Stimulated activated naive CD8-positive, alpha-beta T cell treated with anti-CD3 and anti-CD28 coated beads, Interleukin-15, Interleukin-2, amounts not matched to agents 100 ng/mL and 50 ng/mL, for 24 hours (primary cell): ENCODE data around the gene DNAJA3.
"Not testable (repeated sequence)": the region's sequence is repeated elsewhere in the genome, so short reads cannot be mapped to it uniquely, and the experiment has no call there.

Experiments used
- H3K27ac Mint-ChIP-seq: one replicate; pipeline ENCODE4 v1.8.0; 2021; ENCODE audit warnings: mild to moderate bottlenecking, mixed read lengths
- H3K27me3 Mint-ChIP-seq: one replicate; pipeline ENCODE4 v1.8.0; 2021; ENCODE audit warnings: mixed read lengths
- H3K36me3 Mint-ChIP-seq: one replicate; pipeline ENCODE4 v1.8.0; 2021; ENCODE audit warnings: low read depth, mixed read lengths
- H3K4me1 Mint-ChIP-seq: one replicate; pipeline ENCODE4 v1.8.0; 2021; ENCODE audit warnings: low read depth, mixed read lengths
- H3K4me3 Mint-ChIP-seq: one replicate; pipeline ENCODE4 v1.8.0; 2021; ENCODE audit warnings: mild to moderate bottlenecking, mixed read lengths
- H3K9me3 Mint-ChIP-seq: one replicate; pipeline ENCODE4 v1.8.0; 2021; ENCODE audit warnings: mixed read lengths

The DNAJA3 gene

DNA sequence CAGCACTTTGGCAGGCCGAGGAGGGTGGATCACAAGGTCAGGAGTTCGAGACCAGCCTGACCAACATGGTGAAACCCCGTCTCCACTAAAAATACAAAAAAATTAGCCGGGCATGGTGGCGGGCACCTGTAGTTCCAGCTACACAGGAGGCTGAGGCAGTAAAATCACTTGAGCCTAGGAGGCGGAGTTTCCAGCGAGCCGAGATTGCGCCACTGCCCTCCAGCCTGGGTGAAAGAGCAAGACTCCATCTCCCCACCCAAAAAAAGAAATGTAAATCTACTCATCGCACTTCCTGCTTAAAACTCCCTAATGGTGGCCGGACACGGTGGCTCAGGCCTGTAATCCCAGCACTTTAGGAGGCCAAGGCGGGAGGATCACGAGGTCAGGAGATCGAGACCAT, 31.8 kb upstream of the DNAJA3 start:
- H3K27ac Mint-ChIP-seq = not testable (repeated sequence)

DNA sequence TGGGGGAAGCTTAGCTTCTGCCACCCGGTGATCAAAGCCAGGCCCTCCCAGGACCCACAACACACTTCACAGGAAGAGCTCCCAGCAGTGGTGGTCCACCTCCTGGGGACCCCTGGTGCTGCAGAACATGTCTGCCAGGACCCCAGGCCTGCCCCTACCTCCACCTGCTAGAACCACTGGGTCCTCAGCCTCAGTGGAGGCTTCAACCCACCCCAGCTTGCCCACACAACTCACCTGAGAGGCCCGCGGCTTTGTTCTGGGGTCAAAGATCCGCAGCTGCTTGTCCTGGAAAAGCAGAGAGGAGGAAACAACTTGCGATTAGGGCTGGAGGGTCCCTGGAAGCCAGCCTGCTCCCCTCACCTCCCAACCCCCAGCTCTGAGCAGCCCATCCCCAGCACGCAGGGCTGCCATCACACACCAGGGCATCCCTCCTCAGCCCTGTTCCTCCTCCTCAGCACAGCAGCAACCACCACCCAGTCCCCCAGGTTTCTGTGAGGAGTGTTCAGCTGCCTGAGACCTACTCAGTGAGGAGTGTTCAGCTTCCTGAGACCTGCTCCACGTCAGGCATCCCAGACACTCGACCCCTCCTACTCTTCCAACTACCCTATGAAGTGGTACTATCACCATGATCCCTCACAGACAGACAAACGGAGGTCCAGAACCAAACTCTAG, 30.5 kb upstream of the DNAJA3 start:
- Mint-ChIP-seq H3K27ac (no peak overlapping the region), H3K4me3 (no peak overlapping the region), H3K36me3 (peaks cover 28% of the 10 kb centered on the region), H3K4me1 (no peaks in the 10 kb centered on the region), H3K9me3 (no peaks in the 10 kb centered on the region), H3K27me3 (no peaks in the 10 kb centered on the region)

More for the DNA sequence above, 31.8 kb upstream of the DNAJA3 start:
- not testable (repeated sequence) for H3K9me3 Mint-ChIP-seq, H3K4me1 Mint-ChIP-seq, H3K4me3 Mint-ChIP-seq, H3K27me3 Mint-ChIP-seq
- H3K36me3 Mint-ChIP-seq = peaks cover 22% of the 10 kb centered on the region

DNA sequence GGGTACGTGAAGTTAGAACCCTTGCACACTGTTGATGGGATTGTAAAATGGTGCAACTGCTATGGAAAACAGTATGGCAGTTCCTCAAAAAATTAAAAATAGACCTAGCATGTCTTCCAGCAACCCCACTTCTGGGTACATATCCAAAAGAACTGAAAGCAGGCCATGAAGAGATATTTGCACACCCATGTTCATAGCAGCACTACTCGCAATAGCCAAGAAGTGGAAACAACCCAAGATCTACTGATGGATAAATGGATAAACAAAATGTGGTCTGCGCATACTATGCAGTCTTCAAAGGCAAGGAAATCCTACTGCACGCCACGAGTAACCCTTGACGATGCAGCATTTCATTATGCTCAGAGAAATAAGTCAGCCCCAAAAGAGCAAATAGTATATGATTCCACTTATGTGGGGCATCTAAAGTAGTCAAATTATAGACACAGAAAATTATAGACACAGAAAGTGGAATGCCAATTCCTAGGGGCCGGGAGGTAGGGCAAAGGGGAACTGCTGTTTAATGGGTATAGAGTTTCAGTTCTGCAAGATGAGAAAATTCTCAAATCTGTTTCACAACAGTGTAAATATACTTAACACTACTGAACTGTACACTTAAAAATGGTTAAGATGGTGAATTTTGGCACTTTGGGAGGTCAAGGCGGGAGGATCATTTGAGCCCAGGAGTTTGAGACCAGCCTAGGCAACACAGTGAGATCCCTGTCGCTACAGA, 26.5 kb upstream of the DNAJA3 start:
- peak overlapping the region; percentile 52 for H3K27ac Mint-ChIP-seq
- H3K36me3 Mint-ChIP-seq = peaks cover 35% of the 10 kb centered on the region
- no peaks in the 10 kb centered on the region for H3K4me1 Mint-ChIP-seq
- no peaks in the 10 kb centered on the region for H3K9me3 Mint-ChIP-seq
- H3K4me3 Mint-ChIP-seq = no peak overlapping the region
- H3K27me3 Mint-ChIP-seq = no peaks in the 10 kb centered on the region

DNA sequence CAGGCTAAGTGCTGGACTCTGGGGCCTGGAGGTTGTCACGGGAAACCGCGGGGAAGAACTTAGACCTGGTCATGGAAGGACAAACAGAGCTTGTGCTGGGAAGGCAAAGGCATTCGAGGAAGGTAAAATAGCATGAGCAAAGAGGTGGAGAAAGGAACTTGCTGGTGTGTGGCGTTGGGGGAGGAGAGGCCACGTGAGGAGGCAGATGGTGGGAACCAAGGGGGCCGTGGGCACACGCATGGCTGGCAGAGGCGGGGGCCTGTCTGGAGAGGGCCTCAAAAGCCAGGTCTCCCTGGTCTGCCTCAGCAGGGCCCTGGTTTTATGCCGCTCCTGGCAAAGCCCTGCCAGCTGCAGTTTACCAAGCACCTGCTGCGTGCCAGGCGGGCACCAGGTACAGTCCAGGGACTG, 24.6 kb upstream of the DNAJA3 start:
- H3K27me3 Mint-ChIP-seq = no peaks in the 10 kb centered on the region
- H3K4me3 Mint-ChIP-seq = no peak overlapping the region
- no peaks in the 10 kb centered on the region for H3K4me1 Mint-ChIP-seq
- no peaks in the 10 kb centered on the region for H3K9me3 Mint-ChIP-seq
- peaks cover 31% of the 10 kb centered on the region for H3K36me3 Mint-ChIP-seq
- H3K27ac Mint-ChIP-seq = no peak overlapping the region

DNA sequence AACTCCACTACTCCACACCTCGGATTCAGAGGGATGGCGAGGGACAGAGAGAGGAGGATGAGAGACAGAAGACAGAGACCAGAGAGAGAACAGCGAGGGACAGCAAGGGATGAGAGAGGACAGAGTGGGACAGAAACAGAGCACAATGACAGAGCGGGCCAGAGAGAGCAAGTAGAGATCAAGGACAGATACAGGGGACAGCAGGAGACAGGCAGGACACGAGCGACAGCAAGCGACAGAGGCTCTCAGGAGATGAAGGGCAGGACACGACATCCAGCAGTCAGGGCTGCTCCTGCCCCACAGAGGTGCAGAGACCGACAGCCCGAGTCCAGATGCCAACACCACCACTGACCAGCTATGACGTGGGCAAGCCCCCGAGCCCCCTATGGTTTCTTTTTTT, 24.2 kb upstream of the DNAJA3 start:
- H3K36me3 Mint-ChIP-seq = peaks cover 27% of the 10 kb centered on the region
- H3K27me3 Mint-ChIP-seq = no peaks in the 10 kb centered on the region
- no peak overlapping the region for H3K4me3 Mint-ChIP-seq
- H3K4me1 Mint-ChIP-seq = no peaks in the 10 kb centered on the region
- H3K27ac Mint-ChIP-seq = peak overlapping the region; percentile 61
- H3K9me3 Mint-ChIP-seq = no peaks in the 10 kb centered on the region

DNA sequence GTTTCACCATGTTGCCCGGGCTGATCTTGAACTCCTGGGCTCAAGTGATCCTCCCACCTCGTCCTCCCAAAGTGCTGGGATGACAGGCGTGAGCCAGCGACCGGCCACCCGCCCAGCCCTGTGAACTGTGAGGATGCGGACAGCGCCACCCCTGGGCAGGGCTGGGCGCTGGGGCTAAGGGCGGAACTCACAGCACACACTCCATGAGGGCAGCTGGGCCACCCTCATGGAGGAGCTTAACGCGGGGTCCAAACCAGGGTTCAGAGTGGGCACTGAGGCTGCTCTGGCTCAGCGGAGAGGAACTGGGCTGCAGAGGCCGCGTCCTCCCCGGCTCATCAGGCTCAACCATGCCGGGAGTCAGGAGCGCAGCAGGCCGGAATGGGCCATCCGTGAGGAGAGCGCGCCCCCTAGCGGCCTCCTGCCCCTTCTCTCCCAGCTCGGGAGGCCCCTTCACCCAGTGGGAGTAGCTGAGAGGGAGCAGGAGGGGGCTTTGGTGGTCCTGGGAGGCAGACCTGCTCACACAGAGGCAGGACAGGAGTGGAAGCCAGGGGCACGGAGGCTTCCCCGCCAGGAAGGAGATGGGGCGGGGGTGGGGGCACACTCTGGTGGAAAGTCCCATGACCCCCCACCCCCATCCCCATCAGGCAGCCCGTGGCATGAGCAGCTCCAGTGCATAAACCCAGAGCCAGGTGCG, 23.1 kb upstream of the DNAJA3 start:
- H3K9me3 Mint-ChIP-seq = no peaks in the 10 kb centered on the region
- no peak overlapping the region for H3K4me3 Mint-ChIP-seq
- H3K36me3 Mint-ChIP-seq = peaks cover 21% of the 10 kb centered on the region
- no peaks in the 10 kb centered on the region for H3K27me3 Mint-ChIP-seq
- no peaks in the 10 kb centered on the region for H3K4me1 Mint-ChIP-seq
- no peak overlapping the region for H3K27ac Mint-ChIP-seq

DNA sequence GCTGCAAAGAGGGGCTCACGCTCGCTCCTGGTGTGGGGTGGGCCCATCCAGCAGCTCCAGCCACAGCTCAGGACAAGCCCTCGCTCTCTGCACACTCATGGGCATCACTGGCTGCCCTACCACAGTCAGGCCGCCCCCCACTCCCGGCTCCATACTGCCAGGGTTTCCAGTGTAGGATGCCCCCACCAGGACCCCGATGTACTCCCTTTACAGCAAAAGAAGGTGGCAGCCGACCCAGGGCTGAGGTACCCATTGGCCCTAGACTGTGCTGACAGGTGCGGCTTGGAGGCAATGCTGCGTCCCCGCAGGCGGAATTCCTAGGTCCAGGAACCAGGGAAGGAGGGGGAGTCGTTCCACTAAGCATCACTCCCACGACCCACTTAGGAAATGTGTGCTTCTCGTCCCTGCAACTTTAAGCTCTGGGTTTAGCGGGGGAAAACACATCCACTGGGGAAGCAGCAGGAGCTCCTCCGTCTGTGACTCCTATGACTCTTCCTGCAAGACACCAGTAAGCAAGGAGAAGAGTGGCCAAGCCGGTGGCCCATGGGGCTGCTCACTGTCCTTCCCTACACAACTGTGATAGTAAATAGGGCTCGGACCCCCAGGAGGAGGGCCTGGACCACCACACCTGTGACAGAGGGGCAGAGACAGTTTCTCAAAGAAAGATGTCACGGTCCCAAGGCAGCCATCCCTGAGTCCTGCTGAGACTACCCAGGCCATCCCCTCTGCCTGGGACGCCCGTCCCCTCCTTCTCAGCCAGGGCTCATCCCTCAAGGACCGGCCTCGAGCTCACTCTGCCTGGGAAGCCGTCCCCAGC, 22.3 kb upstream of the DNAJA3 start:
- Mint-ChIP-seq H3K27ac (no peak overlapping the region), H3K4me1 (no peaks in the 10 kb centered on the region), H3K4me3 (no peak overlapping the region), H3K36me3 (peaks cover 21% of the 10 kb centered on the region), H3K9me3 (no peaks in the 10 kb centered on the region), H3K27me3 (no peaks in the 10 kb centered on the region)

DNA sequence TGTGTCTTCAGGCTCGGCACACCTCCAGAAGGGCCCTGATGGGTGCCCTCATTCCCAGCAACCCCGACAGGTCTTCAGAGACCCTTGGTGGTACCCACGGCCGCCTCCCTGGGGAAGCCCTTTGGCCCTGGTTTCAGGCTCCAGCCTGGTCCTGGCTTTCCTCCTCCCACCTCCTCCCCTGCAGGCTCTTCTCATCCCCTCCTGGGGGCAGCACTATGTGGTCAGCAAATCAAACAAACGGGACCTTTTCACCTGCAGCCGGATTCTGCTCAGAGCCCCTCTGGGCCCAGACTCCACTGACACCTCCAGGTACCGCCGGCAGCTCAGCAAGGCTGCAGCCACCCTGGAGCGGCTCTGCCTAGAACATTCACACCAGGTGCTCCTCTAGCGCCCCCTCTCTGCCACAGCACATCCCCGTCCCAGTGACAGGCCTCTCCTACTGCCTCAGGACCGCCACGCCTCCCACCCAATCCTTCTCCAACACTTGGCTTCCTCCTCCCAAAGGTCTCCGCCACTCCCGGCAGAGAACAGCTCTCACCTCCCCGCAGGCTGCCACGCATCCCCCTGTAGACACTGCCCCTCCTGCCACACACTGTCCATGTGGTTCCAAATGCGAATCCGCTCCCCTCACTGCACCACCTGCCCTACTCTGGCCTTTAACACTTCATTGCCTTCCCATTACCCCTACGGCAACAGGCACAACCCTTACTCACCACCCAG, 21.3 kb upstream of the DNAJA3 start:
- Mint-ChIP-seq H3K4me1 (no peaks in the 10 kb centered on the region), H3K36me3 (peaks cover 20% of the 10 kb centered on the region), H3K27ac (no peak overlapping the region), H3K4me3 (no peak overlapping the region), H3K9me3 (no peaks in the 10 kb centered on the region), H3K27me3 (no peaks in the 10 kb centered on the region)

DNA sequence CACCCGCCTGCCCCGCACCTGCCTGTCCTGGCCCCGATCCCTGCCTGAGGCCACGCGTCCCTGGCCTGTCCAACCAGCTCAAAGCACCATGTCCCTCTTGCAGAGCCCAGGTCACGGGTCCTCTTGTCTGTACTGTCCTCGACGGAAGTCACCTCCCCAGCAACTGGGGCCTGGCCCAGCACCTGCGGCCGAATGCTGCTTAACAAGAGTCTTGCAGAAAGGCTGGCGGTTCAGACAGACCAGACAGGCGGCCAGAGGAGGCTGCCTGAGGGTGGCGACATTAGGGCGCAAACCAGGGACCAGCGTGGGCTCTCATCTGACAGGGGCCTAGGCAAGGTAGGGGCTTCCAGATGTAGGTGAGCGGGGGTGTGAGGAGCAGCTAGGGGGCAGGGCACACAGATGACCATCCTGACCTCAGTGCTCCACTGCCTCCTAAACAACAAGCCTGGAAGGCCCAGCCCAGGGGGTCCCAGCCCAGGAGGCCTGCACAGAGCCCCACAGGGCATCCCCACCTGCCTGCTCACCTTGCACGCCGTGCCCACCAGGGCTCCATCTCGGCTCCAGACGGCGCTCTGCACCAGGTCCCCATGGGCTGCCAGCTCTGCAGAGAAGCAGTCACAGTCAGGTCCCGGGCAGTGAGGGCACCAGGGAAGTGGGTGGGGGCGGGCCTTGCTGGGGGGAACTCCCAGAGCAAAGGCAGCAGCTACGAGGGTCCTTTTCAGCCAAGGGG, 20.5 kb upstream of the DNAJA3 start:
- no peak overlapping the region for H3K4me3 Mint-ChIP-seq
- no peaks in the 10 kb centered on the region for H3K4me1 Mint-ChIP-seq
- no peak overlapping the region for H3K27ac Mint-ChIP-seq
- H3K9me3 Mint-ChIP-seq = no peaks in the 10 kb centered on the region
- H3K36me3 Mint-ChIP-seq = peaks cover 14% of the 10 kb centered on the region
- H3K27me3 Mint-ChIP-seq = no peaks in the 10 kb centered on the region

DNA sequence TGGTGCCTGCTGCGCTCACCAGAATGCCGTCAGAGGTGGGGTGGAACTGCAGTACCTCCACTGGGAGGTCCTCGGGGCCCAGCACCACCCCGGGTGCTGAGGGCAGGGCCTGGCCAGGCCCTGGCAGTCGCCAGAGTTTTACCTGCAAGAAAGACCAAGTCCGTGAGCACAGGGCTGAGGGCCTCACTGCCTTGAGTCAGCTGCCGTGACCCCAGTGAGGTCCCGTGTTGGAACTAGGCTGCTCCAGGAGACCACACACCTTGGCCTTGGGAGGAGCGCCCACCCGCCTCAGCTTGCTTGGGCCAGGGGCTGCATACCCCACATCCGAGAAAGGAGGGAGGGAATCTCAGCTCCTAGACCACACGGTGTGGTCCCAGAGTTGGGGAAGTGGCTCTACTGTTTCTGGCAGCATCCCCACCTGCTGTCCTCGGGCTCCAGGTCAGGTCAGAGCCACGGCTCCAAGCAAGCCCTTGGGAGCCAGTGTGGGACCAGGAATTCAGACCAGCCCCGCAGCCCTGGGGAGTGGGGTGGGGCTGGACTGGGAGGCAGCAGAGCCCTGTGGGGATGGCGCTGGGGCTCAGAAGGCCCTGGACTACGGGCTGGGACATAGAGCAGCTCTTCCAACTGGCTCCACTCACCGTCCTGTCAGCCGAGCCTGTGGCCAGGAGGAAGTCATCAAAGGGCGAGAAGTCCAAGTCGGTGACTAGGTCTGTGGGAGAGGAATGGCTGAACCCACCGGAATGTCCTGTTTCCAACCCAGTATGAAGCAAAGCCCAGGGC, 17.9 kb upstream of the DNAJA3 start:
- Mint-ChIP-seq H3K27ac (no peak overlapping the region), H3K4me1 (peaks cover 10% of the 10 kb centered on the region), H3K4me3 (no peak overlapping the region), H3K36me3 (peaks cover 24% of the 10 kb centered on the region), H3K27me3 (no peaks in the 10 kb centered on the region), H3K9me3 (no peaks in the 10 kb centered on the region)

DNA sequence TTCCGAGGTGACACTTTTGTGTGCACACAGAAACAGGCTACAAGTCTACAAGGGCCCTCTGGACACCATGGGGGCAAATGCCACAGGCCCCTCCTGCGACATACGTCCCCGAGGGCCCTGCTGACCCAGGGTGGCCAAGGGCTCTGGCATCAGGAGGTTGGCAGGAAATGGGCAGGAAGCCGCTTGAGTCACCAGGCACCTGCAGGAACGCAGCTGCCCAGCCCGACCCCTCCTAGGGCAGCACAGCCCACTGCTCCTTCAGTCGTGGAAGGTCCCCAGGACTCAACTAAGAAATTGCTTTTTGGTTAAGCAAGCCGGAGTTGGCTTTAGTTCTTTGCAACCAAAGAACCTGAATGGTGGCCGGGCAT, 17.4 kb upstream of the DNAJA3 start:
- Mint-ChIP-seq H3K4me3 (no peak overlapping the region), H3K4me1 (peaks cover 16% of the 10 kb centered on the region), H3K36me3 (peaks cover 24% of the 10 kb centered on the region), H3K27ac (no peak overlapping the region), H3K9me3 (no peaks in the 10 kb centered on the region), H3K27me3 (no peaks in the 10 kb centered on the region)

DNA sequence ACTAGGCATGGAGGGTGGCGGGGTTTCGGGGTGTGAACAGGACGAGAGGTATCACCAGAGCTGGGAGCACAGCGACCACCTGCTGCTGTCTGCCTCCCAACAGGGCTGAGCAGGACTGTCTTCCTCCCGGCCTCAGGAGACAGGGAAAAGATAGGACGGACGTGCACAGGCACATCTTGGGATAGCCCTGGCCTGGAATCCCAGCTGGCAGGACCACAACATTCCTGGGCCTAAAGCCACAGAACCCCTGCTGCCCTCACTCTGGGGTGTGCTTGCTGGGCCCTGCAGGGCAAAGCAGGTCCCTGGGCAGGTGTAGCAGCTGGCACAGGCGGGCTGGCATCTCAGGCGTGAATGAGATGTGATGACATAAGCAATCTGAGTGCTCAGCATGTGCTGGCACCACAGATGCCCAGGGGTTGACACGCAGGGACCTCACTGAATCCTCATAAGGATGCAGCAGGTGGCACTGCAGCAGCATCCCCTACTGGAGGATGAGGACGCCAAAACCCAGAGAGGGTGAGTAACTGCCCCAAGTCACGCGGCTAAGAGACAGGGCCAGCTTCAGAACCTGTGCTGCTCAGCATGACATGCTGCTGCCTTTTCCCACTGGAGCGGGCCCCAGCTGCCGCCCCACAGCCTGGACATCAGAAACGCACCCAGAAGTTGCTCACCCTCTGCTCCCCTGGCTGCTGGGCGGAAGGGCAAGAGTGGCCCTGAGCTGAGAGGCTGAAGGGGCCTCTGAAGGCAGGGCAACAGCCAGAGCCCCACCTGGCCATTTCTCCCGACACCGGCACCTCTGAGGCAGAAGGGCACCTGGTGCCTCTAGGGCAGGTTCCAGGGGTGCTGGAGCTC, 16.4 kb upstream of the DNAJA3 start:
- Mint-ChIP-seq H3K4me3 (no peak overlapping the region), H3K36me3 (peaks cover 24% of the 10 kb centered on the region), H3K27me3 (no peaks in the 10 kb centered on the region), H3K27ac (no peak overlapping the region), H3K9me3 (no peaks in the 10 kb centered on the region), H3K4me1 (peaks cover 24% of the 10 kb centered on the region)
